ENCODE data around the gene PGLYRP1.

PGLYRP1 gene, protein sequence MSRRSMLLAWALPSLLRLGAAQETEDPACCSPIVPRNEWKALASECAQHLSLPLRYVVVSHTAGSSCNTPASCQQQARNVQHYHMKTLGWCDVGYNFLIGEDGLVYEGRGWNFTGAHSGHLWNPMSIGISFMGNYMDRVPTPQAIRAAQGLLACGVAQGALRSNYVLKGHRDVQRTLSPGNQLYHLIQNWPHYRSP

DNA sequence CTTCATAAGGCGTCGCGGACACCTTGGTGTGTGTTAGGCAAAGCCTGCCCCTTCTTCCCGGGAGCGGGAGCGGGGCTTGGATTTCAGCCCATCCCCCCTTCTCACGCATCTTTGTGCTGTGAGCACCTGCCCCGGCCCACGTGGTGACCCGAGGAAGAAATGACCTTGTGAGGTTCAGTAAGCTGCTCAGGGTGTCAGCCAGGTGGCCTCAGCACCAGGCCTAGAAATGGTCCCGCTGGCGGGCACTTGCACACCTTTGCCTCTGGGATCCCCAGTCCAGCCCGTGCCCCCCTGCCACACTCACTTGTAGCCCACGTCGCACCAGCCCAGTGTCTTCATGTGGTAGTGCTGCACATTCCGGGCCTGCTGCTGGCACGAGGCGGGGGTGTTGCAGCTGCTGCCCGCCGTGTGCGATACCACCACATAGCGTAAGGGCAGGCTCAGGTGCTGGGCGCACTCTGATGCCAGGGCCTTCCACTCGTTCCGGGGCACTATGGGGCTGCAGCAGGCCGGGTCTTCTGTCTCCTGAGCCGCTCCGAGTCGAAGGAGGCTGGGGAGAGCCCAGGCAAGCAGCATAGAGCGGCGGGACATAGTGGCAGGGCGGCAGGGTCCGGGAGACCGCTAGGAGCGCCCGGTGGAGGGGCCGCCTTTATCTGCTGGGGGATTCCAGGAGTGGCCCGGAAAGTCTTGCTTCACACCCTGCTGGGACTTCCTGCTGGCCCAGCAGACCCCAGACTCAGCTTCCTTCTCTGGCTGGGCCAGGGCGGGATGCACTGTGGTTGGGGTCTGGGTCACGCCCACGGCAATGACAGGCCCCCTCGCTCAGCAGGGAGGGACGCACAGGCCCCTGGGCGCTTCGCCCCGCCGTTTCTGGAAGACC lies at the start of gene PGLYRP1:
TSS of gene PGLYRP1 (minus strand) at position 623 of the 880 bp plus-strand sequence. CDS start at position 591, 32 bp downstream.
- no peak for DNase-seq (ENCODE audit: low read depth in 2 of 2, low spot score in 1 of 2)

DNA sequence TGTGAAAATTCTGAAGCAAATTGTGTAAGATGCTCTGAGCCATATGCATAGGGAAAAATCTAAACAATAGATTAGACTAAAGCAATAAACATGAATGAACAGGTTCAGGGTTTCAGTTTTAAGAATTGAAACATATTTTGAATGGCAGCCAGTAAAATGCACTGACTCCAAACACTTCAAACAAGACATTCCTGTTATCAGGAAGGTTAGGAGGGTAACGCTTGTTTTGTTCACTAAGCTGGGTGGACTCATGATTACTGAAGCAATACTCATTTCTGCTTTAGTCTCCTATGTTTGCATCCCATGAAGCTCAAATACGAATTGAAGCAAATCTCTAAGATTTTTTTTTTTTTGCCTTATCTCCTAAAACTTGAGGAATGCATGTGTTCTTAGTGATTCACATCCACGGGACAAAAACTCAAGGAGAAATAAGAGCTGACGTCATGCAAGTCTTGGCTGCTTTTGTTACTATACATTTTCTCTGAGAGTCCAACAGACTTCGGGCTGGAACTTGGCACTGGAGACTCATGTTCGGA lies 47.0 kb upstream of the PGLYRP1 start:
- no peak for DNase-seq (ENCODE audit: low read depth in 2 of 2, low spot score in 1 of 2)

DNA sequence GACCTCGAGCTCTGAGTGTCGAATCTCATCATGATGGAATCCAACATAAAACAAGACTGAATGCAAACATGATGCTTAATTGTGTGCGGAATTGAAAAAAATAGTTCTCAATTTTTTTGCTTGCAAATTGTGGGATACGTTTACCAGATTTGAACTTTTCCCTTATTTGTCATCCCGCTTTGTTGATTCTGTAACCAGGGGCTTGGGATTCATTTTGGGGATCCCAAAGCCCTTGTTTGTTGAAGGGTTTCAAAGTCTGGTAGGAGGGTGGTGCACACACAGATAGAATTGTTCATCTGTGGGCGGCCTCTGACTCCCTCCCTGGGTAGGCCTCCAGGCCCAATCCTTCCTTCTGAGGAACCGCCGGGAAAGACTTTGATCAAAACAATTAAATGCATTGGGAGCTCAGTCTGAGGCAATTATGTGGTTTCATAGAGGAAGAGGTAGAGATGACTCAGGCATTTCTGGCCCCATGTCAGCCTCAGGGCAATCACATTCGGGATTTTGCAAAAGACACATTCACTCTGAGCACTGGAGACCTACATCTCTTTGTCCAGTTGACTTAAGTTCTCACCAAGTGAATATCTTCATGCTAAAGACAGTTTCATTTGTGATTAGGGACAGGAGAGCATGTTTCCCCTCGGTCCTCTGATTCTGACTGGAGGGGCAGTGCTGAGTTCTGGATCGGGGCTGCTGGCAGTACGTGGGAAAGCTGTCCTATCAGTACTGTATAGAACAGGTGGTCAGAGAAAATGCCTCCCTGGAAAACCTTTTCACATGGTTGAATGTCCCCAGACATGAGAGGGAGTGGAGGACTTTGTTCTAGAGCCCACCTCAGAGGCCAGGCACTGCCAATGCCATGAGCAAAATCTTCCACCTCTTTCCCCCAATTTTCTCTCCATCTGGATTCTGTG lies 45.7 kb upstream of the PGLYRP1 start:
- DNase-seq (ENCODE audit: low read depth in 2 of 2, low spot score in 1 of 2): no peak

DNA sequence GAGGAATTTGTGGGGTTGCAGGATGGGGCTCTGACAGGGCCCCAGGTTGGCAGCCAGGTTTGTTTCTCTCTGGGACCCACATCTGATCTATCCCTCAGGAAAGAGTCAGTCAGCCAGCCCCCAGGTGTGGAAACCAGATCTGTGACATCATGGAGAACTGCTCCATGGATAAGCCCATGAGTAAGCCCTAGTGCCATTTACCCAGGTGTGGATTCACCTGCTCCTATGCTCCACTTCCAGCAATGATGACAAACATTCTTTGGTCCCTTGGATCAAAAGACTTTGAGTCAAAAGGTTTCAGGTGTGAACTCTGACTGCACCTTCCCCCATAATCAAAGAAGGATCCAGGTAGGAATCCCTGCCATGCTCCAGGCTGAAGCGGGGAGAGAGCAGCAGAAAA lies 44.8 kb upstream of the PGLYRP1 start:
- DNase-seq (ENCODE audit: low read depth in 2 of 2, low spot score in 1 of 2): no peak

DNA sequence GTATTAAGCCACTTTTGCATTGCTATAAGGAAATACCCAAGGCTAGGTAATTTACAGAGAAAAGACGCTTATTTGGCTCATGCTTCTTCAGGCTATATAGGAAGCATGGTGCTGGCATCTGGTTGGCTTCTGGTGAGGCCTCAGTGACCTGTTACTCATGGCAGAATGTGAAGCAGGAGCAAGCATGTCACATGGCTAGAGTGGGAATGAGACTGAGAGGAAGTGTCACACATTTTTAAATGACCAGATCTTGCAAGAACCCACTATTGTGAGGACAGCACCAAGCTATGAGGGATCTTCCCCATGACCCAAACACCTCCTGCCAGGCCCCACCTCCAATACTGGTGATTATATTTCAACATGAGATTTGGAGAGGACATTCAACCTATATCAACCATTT lies 43.6 kb upstream of the PGLYRP1 start:
- no peak for DNase-seq (ENCODE audit: low read depth in 2 of 2, low spot score in 1 of 2)

DNA sequence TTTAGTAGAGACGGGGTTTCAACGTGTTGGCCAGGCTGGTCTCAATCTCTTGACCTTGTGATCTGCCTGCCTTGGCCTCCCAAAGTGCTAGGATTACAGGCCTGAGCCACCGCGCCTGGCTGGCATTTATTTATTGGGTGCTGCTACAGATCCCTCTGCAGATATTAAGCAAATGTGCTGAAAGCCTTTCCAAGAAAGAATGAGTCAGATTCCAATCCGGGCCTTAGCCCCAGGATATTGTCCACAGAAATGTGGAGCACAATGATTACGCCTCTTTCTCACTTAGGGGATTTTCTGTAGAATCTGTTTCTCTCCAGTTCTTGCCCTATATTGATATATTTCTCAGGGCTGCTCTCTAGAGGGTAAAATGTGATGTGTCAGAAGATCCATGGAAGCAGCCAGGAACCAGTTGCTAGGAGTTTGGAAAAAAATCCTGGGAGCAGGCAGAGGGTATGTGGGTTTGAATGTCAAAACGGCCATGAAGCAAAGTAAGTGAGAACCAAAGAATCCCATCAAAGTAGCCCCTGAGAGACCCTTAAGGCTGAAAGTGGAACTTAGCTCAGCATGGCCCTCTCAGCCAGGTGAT lies 42.7 kb upstream of the PGLYRP1 start:
- no peak for DNase-seq (ENCODE audit: low read depth in 2 of 2, low spot score in 1 of 2)

DNA sequence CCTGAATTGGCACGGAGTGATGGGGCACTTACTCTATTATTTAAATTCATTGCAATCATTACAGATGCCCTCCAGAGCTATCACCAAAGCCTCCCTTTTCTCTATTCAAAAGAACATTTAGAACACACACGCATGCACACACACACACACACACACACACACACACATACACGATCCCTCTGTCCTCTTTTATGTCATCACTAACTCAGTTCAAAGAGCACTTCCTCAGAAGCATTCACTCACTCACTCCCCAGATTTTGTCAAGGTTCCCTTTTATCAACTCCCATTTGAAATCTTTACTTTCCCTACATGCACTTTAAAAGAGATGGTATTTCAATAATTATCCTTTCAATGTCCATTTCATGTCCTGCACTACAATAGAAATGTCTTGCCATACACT lies 40.3 kb upstream of the PGLYRP1 start:
- DNase-seq (ENCODE audit: low read depth in 2 of 2, low spot score in 1 of 2): no peak

DNA sequence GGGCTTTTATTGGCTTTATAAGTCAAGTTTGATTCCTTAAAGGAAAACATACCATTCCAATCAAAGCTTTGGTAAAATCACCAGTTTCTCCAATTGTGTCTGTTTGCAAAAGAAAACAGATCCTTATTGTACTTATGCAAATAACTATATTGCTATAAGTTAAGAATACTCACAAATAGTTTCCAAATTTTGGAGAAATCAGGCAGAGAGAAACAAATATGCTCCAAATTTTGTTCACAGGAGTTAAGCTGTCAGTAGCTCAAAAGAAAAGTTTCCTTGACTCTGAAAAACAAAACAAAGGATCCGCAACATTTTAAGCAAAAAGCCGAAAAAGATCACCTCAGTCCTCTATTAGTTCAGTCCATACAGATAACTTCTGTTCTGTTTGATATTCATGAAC lies 37.2 kb upstream of the PGLYRP1 start:
- DNase-seq (ENCODE audit: low read depth in 2 of 2, low spot score in 1 of 2): no peak

DNA sequence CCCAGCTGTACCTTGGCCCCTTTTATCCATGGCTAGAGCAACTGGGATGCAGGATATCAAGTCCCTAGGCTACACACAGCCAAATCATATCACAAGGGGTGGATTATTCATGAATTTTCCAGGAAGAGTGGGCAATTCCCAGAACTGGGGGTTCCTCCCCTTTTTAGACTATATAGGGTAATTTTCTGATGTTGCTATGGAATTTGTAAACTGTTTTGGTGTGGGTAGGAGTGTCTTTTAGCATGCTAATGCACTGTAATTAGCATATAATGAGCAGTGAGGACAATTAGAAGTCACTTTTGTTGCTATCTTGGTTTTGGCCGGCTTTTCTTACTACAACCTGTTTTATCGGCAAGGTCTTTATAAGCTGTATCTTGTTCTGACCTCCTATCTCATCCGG lies 35.9 kb upstream of the PGLYRP1 start:
- DNase-seq (ENCODE audit: low read depth in 2 of 2, low spot score in 1 of 2): no peak

DNA sequence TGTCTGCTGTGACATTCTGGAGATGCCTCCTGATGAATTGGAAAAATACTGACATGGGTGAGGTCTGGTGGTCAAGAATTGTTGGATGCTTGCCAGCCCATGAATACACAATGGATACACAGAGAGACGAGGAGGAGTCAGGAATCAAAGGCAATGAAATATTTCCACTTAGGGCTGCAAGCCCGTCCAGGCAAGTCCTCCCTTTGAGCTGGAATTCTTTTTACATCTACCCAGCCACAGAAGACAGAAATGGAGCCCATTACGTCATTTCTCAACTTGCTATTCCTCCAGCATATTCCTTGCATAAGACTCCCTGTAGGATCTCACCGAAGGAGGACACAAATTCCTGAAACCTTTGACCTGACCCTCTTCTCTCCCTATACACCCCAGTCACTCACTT lies 33.7 kb upstream of the PGLYRP1 start:
- no peak for DNase-seq (ENCODE audit: low read depth in 2 of 2, low spot score in 1 of 2)

DNA sequence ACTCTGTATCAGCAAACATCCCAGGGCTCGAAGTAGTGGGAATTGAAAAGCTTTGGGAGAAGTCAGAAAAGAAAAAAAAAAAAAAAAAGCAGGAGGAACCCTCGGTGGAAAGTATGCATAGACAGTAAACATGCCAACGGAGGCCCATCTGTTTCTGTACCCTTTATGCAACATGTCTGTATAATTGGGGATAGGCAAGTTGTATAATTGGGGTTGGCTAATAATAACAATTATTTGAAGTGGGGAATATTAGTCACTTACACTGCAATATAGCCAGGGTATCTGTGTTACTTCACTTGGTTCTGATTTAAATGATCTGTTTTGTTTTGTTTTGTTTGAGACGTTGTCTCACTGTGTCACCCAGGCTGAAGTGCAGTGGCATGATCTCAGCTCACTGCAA lies 30.0 kb upstream of the PGLYRP1 start:
- DNase-seq (ENCODE audit: low read depth in 2 of 2, low spot score in 1 of 2): no peak

DNA sequence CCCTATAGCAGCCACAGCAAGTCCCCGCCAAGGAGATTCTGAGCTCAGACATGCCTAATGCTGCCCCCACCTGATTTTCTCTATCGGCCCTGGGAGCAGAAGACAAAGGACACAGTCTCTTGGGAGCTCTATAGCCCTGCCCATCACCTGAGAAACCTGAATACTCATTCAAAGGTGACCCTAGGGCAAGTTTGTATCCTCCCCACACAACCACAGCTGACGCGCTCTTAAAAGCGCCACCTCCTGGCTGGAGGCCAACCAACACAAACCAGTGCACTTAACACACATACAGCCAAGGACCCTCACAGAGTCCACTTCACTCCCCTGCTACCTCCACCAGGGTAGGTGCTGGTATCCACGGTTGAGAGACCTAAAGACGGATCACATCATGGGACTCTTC lies 26.7 kb upstream of the PGLYRP1 start:
- no peak for DNase-seq (ENCODE audit: low read depth in 2 of 2, low spot score in 1 of 2)

DNA sequence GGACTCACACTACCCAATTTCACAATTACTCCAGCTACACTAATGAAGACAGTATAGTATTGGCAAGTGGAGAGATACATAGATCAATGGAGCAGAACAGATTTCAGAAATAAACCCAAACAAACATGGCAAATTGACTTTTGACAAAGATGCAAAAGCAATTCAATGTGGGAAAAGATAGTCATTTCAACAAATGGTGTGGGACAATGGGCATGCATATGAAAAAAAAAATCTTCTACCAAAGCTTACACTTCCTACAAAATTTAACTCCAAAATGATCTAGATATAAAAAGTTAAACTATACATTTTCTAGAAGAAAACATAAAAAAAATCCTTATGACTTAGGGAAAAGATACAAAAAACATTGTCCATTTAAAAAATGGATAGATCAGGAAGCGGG lies 20.7 kb upstream of the PGLYRP1 start:
- DNase-seq (ENCODE audit: low read depth in 2 of 2, low spot score in 1 of 2): no peak

DNA sequence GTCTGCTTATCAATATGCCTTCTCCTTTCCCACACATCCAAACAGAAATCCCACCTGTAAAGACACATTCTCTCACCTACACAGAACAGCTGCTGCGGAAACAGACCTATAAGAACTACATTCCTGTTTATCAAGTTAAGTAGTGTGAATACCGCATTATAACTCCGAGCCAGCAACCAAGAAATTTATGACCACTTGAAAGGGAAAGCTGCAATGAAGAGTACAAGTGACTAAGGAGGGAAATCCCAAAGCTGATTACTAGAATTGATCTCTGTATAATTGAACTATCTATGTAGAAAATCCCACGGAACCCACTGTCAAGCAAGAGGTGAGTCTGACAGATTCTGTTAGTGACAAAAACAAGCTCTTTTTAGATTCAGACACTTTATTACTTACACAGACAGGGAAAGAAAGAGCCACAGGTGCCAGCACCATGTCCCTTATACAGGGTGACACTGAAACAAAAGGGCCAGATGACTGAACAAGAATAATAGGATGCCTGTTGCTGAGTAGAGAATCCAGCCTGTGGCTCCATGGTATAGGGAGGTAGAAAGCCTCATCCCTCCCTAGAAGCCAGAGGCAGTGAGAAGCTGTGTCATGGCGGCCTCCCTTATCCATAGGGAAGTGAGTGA lies 19.5 kb upstream of the PGLYRP1 start:
- no peak for DNase-seq (ENCODE audit: low read depth in 2 of 2, low spot score in 1 of 2)

DNA sequence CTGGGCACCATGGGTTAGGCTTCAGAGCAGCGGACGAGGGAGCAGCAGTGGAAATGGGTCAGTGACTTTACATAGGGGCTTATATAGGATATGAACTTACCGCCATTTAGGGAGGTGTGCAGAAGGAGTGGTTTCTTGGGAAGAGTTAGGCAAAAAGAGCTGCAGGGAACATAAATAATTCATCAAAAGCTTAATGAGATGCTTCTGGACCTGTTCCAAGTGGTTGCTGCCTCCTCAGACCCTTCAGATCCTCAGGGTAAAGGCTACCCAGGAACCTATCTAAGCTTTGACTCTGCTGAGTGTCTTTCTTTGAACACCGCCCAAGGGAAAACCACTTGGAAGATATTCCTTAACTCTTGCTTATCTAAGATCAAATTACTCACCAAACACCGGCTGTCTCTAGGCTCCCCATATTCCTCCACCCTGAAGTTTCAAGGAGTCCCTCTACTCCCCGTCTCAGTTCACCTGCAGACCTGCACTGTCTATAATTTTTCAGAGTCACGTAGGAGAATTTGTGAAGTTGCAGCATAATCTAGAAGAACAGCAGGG lies 18.2 kb upstream of the PGLYRP1 start, which contains the start of gene IGFL4:
TSS of gene IGFL4 (minus strand) at position 51 of the 549 bp plus-strand sequence. CDS start at position 11, 40 bp downstream.
- no peak for DNase-seq (ENCODE audit: low read depth in 2 of 2, low spot score in 1 of 2)

DNA sequence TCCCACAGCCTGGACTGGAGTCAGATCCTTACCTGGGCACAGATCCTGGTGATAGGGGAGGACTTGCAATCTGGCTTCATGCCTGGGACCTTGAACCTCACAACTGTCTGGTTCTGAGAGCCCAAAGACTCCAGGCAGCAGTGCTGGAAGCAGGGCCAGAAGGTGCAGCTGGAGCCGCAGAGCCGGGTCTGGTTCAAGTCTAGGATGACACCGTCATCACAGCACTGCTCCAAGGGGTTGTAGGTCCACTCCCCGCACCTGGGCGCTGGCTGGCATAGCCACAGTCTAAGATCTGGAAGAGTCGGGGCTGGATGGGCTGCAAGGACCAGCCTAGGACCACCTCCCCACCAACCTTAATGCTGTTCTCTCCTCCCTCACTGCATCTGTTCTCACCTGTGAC lies 17.3 kb upstream of the PGLYRP1 start:
- DNase-seq (ENCODE audit: low read depth in 2 of 2, low spot score in 1 of 2): no peak

DNA sequence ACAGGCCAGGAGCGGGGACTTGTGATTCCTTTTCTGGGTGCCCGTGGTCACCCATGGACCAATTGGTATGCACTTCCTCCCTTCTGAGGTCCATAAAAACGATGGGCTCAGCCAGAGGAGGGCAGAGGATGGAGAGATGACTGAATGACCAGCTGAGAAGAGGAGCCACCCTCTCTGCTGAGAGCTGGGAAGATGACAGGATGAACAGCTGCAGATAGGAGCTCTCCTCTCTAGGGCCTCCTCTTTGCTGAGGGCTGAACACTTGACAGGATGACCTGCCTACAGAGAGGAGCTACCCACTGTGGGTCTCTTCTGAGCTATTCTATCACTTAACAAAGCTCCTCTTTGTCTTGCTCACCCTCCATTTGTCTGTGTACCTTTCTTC lies 13.9 kb upstream of the PGLYRP1 start:
- no peak for DNase-seq (ENCODE audit: low read depth in 2 of 2, low spot score in 1 of 2)

DNA sequence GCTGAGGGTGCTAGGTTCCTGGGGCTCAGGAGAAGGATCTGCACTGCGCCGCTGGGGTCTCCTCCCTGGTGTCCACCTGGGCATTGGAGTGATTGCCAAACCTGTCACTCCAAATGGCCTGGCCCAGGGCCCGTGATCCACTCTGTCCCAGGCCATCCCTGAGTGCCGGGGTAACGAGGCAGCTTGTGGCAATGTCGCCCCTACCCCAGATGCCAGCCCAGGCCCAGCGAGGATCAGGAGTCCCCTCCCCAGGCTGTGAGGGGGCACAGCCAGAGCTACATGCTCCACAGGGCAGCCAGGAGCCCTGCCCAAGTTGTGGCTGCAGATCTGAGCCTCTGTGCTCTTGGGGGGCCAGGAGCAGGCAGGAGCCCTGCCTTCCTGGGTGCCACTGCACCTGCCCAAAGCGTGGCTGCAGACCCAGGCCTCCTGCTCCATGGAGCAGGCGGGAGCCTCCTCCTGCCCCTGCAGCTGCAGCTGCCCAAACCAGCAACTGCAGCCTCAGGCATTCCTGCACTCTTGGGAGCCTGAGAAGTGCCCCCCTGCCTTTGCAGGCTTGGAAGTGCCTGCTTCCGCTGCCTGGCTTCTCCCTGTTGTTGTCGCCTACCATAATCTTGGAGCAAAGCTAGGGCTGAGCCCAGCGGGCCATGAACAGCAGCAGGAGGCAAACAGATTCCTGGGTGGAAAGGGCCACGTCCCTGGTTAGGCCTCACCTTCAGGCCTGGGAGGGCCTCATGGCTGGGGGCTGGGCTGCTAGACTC lies 13.3 kb upstream of the PGLYRP1 start:
- no peak for DNase-seq (ENCODE audit: low read depth in 2 of 2, low spot score in 1 of 2)

DNA sequence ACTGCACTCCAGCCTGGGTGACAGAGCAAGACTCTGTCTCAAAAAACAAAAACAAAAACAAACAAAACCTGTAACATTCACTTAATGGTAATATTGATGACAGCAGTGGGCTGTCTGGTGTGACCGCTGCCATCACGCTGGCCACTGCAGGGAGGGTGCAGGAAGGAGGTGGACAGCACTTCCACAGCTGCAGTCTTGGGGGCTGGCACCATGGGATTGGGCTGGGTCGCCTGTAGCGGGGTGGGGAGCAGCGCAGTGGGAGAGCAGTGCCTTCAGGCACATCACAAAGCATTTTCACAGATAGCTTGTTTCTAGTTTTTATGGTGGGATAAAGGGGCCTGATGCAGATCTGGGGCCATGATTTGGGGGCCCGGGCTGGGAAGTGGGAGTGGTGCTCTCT lies 12.7 kb upstream of the PGLYRP1 start:
- DNase-seq (ENCODE audit: low read depth in 2 of 2, low spot score in 1 of 2): no peak
